H9 (cell line): ENCODE data around the gene RPL19. TPM values are rescaled to one million over a fixed set of nuclear protein-coding genes. Genes with fewer than 3 reads are reported as not detected.

ENCODE experiments used
- DNase-seq: peaks from one replicate; pipeline ENCODE4 v3.0.0-alpha.2; 2017
- H2AFZ ChIP-seq: one replicate; pipeline ENCODE4 v1.6.1; 2013; ENCODE audit warnings: mild to moderate bottlenecking, low read length, control low read depth, moderate library complexity
- H2AK5ac ChIP-seq: 2 replicates; pipeline ENCODE4 v1.6.1; 2013; ENCODE audit warnings: low read length, control low read depth, mixed read lengths; ENCODE audit not compliant: insufficient read length
- H2BK120ac ChIP-seq: one replicate; pipeline ENCODE4 v1.6.1; 2013; ENCODE audit warnings: low read depth, mild to moderate bottlenecking, low read length, control low read depth, inconsistent platforms; ENCODE audit not compliant: poor library complexity, severe bottlenecking
- H2BK12ac ChIP-seq: 2 replicates; pipeline ENCODE4 v1.6.1; 2013; ENCODE audit warnings: low read length, control low read depth, mixed read lengths, low read depth; ENCODE audit not compliant: insufficient read length
- H2BK15ac ChIP-seq: 2 replicates; pipeline ENCODE4 v1.6.1; 2013; ENCODE audit warnings: low read depth, low read length, control low read depth
- H2BK20ac ChIP-seq: one replicate; pipeline ENCODE4 v1.6.1; 2013; ENCODE audit warnings: low read depth, mild to moderate bottlenecking, low read length, control low read depth, inconsistent platforms; ENCODE audit not compliant: poor library complexity, severe bottlenecking
- H2BK5ac ChIP-seq: 2 replicates; pipeline ENCODE4 v1.6.1; 2013; ENCODE audit warnings: low read length, control low read depth, mixed read lengths; ENCODE audit not compliant: insufficient read length
- H3K14ac ChIP-seq: 2 replicates; pipeline ENCODE4 v1.6.1; 2013; ENCODE audit warnings: low read length, control low read depth; ENCODE audit not compliant: insufficient read depth
- H3K18ac ChIP-seq: 2 replicates; pipeline ENCODE4 v1.6.1; 2013; ENCODE audit warnings: low read depth, mild to moderate bottlenecking, mixed read lengths, low read length, control low read depth; ENCODE audit not compliant: insufficient read length
- H3K23ac ChIP-seq: 2 replicates; pipeline ENCODE4 v1.6.1; 2013; ENCODE audit warnings: low read length, control low read depth, mixed read lengths, low read depth; ENCODE audit not compliant: insufficient read length
- H3K23me2 ChIP-seq: 2 replicates; pipeline ENCODE4 v1.6.1; 2013; ENCODE audit warnings: low read depth, mild to moderate bottlenecking, mixed read lengths, low read length, control low read depth; ENCODE audit not compliant: insufficient read length, poor library complexity, severe bottlenecking
- H3K27ac ChIP-seq: 2 replicates; pipeline ENCODE4 v1.5.1; 2013; ENCODE audit warnings: low read length, control low read depth, mixed read lengths, low read depth; ENCODE audit not compliant: insufficient read length
- H3K27me3 ChIP-seq: 2 replicates; pipeline ENCODE4 v1.6.1; 2013; ENCODE audit warnings: low read length, control low read depth, inconsistent platforms; ENCODE audit not compliant: insufficient read depth
- H3K4ac ChIP-seq: 2 replicates; pipeline ENCODE4 v1.6.1; 2013; ENCODE audit warnings: low read depth, mild to moderate bottlenecking, control low read depth, inconsistent platforms, low read length, moderate library complexity
- H3K4me1 ChIP-seq: 2 replicates; pipeline ENCODE4 v1.6.1; 2013; ENCODE audit warnings: low read length, control low read depth, inconsistent platforms; ENCODE audit not compliant: insufficient read depth
- H3K4me2 ChIP-seq: 2 replicates; pipeline ENCODE4 v1.6.1; 2013; ENCODE audit warnings: low read length, control low read depth, mixed read lengths; ENCODE audit not compliant: insufficient read length, insufficient read depth
- H3K56ac ChIP-seq: 2 replicates; pipeline ENCODE4 v1.6.1; 2013; ENCODE audit warnings: low read depth, mild to moderate bottlenecking, mixed read lengths, low read length, control low read depth; ENCODE audit not compliant: insufficient read length
- H3K79me1 ChIP-seq: 2 replicates; pipeline ENCODE4 v1.6.1; 2013; ENCODE audit warnings: low read depth, mild to moderate bottlenecking, moderate library complexity, low read length, control low read depth, inconsistent platforms; ENCODE audit not compliant: insufficient read depth, poor library complexity, severe bottlenecking
- H3K79me2 ChIP-seq: 2 replicates; pipeline ENCODE4 v1.6.1; 2013; ENCODE audit warnings: low read length, control low read depth, inconsistent platforms; ENCODE audit not compliant: insufficient read depth
- H3K9ac ChIP-seq: 2 replicates; pipeline ENCODE4 v1.6.1; 2013; ENCODE audit warnings: low read length, control low read depth, mixed read lengths; ENCODE audit not compliant: insufficient read length; ENCODE audit errors: extremely low read depth
- H3K9me3 ChIP-seq: one replicate; pipeline ENCODE4 v1.6.1; 2013; ENCODE audit warnings: low read depth, low read length, inconsistent platforms; ENCODE audit not compliant: control insufficient read depth
- H3T11ph ChIP-seq: one replicate; pipeline ENCODE4 v1.6.1; 2013; ENCODE audit warnings: mild to moderate bottlenecking, low read length, control low read depth, inconsistent platforms
- H4K20me1 ChIP-seq: one replicate; pipeline ENCODE4 v1.6.1; 2013; ENCODE audit not compliant: control insufficient read depth, insufficient read length, insufficient read depth
- H4K5ac ChIP-seq: 2 replicates; pipeline ENCODE4 v1.6.1; 2013; ENCODE audit warnings: low read depth, mild to moderate bottlenecking, mixed read lengths, low read length, control low read depth; ENCODE audit not compliant: insufficient read length
- H4K8ac ChIP-seq: replicated peaks from 2 replicates; pipeline ENCODE4 v1.6.1; 2013; ENCODE audit warnings: low read length, control low read depth, mixed read lengths, low read depth; ENCODE audit not compliant: insufficient read length
- H4K91ac ChIP-seq: 2 replicates; pipeline ENCODE4 v1.6.1; 2013; ENCODE audit warnings: low read depth, mild to moderate bottlenecking, moderate library complexity, mixed read lengths, low read length, control low read depth; ENCODE audit not compliant: insufficient read length
- H3K27ac Mint-ChIP-seq, 3 experiments: 2 replicates in 2 of 3; 3 replicates in 1 of 3; pipeline ENCODE4 v1.8.0; 2020 to 2021; ENCODE audit warnings: mixed read lengths in 3 of 3, mild to moderate bottlenecking in 1 of 3, moderate library complexity in 1 of 3
- H3K27me3 Mint-ChIP-seq: 2 replicates; pipeline ENCODE4 v1.8.0; 2021; ENCODE audit warnings: low read depth, mild to moderate bottlenecking, moderate library complexity, mixed read lengths
- H3K36me3 Mint-ChIP-seq, 3 experiments: 2 replicates in 2 of 3; 3 replicates in 1 of 3; pipeline ENCODE4 v1.8.0; 2020 to 2021; ENCODE audit warnings: low read depth in 3 of 3, mixed read lengths in 3 of 3; ENCODE audit not compliant: insufficient read depth in 1 of 3
- H3K4me1 Mint-ChIP-seq, 2 experiments: 2 replicates each; pipeline ENCODE4 v1.8.0; 2020; ENCODE audit warnings: mixed read lengths in 2 of 2
- H3K4me3 Mint-ChIP-seq, 2 experiments: 2 replicates in 1 of 2; 3 replicates in 1 of 2; pipeline ENCODE4 v1.8.0; 2020 to 2021; ENCODE audit warnings: mild to moderate bottlenecking in 2 of 2, mixed read lengths in 2 of 2, moderate library complexity in 1 of 2
- H3K9me3 Mint-ChIP-seq, 2 experiments: 2 replicates in 1 of 2; 3 replicates in 1 of 2; pipeline ENCODE4 v1.8.0; 2020; ENCODE audit warnings: mild to moderate bottlenecking in 2 of 2, mixed read lengths in 2 of 2, moderate library complexity in 1 of 2
- CTCF ChIP-seq: fragments of 200-600 bp; sonication (generic); conservative IDR thresholded peaks from 3 replicates; pipeline ENCODE4 v1.8.0; 2021; ENCODE audit warnings: antibody characterized with exemption, mild to moderate bottlenecking
- WGBS: extraction: QIAGEN DNeasy Blood & Tissue Kit; methylation state at CpG from one replicate; pipeline ENCODE4 v1.1.7; 2013; ENCODE audit warnings: missing lambda C conversion rate, low lambda C conversion rate, mixed read lengths; ENCODE audit not compliant: insufficient read length; ENCODE audit errors: extremely low coverage; 5-methylcytosine and 5-hydroxymethylcytosine counted together
- total RNA-seq: library from RNA; stranded (reverse); gene quantifications from 2 replicates; pipeline ENCODE4 v1.2.1, GENCODE V29; 2021

Gene RPL19
- total RNA-seq, 1 experiment from 2014 or later: 2,038 TPM

GRCh38 chr17:39195568-39196160 lies 4.4 kb upstream of the RPL19 start:
- TF ChIP-seq CTCF: no peak
- Mint-ChIP-seq H3K36me3 (peaks cover 14 to 37% (median 31%) of the 10 kb centered on the region in 3 experiments), H3K4me3 (peak overlapping the region; percentile 98), H3K27me3 (no peaks in the 10 kb centered on the region), H3K9me3 (peaks cover 0 to 7% of the 10 kb centered on the region in 2 experiments; a peak in 1 of 5 replicates), H3K27ac (peak overlapping the region in 1 of 3 experiments; percentile 86; a peak in 3 of 7 replicates), H3K4me1 (peaks cover 30 to 45% of the 10 kb centered on the region in 2 experiments)
- H3K4me1 ChIP-seq: peaks cover 4% of the 10 kb centered on the region; the same call in 1 of the 2 replicates
- WGBS: no CpG with 5 or more reads among the region's 8 CpGs
- no peak overlapping the region for H4K8ac ChIP-seq
- no peak overlapping the region for H4K91ac ChIP-seq
- no peak overlapping the region for H4K5ac ChIP-seq
- no peak overlapping the region for H3K9ac ChIP-seq
- H2BK12ac ChIP-seq: no peak overlapping the region
- H3K27ac ChIP-seq: no peak overlapping the region
- peak; percentile 46 for DNase-seq
- no peak overlapping the region for H3K23ac ChIP-seq
- peaks cover 4% of the 10 kb centered on the region for H3K79me1 ChIP-seq
- no peak overlapping the region for H2BK120ac ChIP-seq
- H3K9me3 ChIP-seq: no peaks in the 10 kb centered on the region
- no peak overlapping the region for H2BK15ac ChIP-seq
- H3K23me2 ChIP-seq: peaks cover 15% of the 10 kb centered on the region
- H2BK20ac ChIP-seq: no peak overlapping the region
- H2AK5ac ChIP-seq: no peak overlapping the region
- no peak overlapping the region for H2BK5ac ChIP-seq
- H3T11ph ChIP-seq: no peak overlapping the region
- H3K4ac ChIP-seq: no peak overlapping the region
- no peak overlapping the region for H3K56ac ChIP-seq
- H3K14ac ChIP-seq: no peak overlapping the region
- H3K79me2 ChIP-seq: peaks cover 9% of the 10 kb centered on the region; the same call in 1 of the 2 replicates
- no peak overlapping the region for H3K18ac ChIP-seq
- H4K20me1 ChIP-seq: peaks cover 4% of the 10 kb centered on the region
- H3K27me3 ChIP-seq: peaks cover 4% of the 10 kb centered on the region; the same call in 1 of the 2 replicates
- H3K4me2 ChIP-seq: peak overlapping the region; percentile 68
- H2AFZ ChIP-seq: no peak overlapping the region
